Gastroesophageal sphincter (tissue), 4 donors: ENCODE measurements around the gene SH3RF2. TPM values are rescaled to one million over a fixed set of nuclear protein-coding genes. Genes with fewer than 3 reads are reported as not detected.

Experiments
- ATAC-seq: fragments of 150-250 bp; one replicate; pipeline ENCODE4 v1.9.1; 2016; ENCODE audit warnings: mild to moderate bottlenecking, moderate library complexity
- H3K27ac ChIP-seq, 4 donors: fragments of 200-600 bp; sonication (generic) in 3 of 4; 1 replicate in 3 of 4; 2 replicates in 1 of 4; pipeline ENCODE4 v1.5.1; 2016 to 2019
- H3K27me3 ChIP-seq: fragments of 200-600 bp; sonication (generic); one replicate; pipeline ENCODE4 v1.5.1; 2019
- H3K36me3 ChIP-seq, 2 donors: fragments of 200-600 bp; sonication (generic); one replicate each; pipeline ENCODE4 v1.5.1; 2019; ENCODE audit warnings: control low read depth in 1 of 2
- H3K4me1 ChIP-seq, 3 donors: fragments of 200-600 bp; sonication (generic); 1 replicate in 2 of 3; 2 replicates in 1 of 3; pipeline ENCODE4 v1.5.1; 2016 to 2019; ENCODE audit warnings: control low read depth in 2 of 3
- H3K4me3 ChIP-seq, 2 donors: fragments of 200-600 bp; sonication (generic); one replicate each; pipeline ENCODE4 v1.5.1; 2019; ENCODE audit warnings: mild to moderate bottlenecking in 1 of 2, moderate library complexity in 1 of 2
- H3K9me3 ChIP-seq, 3 donors: fragments of 200-600 bp; sonication (generic); one replicate each; pipeline ENCODE4 v1.5.1; 2017 to 2019; ENCODE audit warnings: control low read depth in 2 of 3
- CTCF ChIP-seq, 4 experiments: fragments of 200-600 bp in 2 of 4; fragments of 450-650 bp in 2 of 4; sonication (generic) in 1 of 4; IDR thresholded peaks; one replicate each; pipeline ENCODE4 v1.5.1; 2017 to 2019; ENCODE audit warnings: antibody characterized with exemption in 4 of 4, mild to moderate bottlenecking in 2 of 4, moderate library complexity in 2 of 4
- EP300 ChIP-seq: sonication (generic); formaldehyde crosslinking; IDR thresholded peaks from one replicate; pipeline ENCODE4 v1.6.1; 2017; ENCODE audit warnings: antibody characterized with exemption, mild to moderate bottlenecking
- POLR2A ChIP-seq, 2 donors: fragments of 450-650 bp; IDR thresholded peaks; one replicate each; pipeline ENCODE4 v1.6.1; 2017; ENCODE audit warnings: antibody characterized with exemption in 2 of 2, mild to moderate bottlenecking in 2 of 2, moderate library complexity in 1 of 2
- POLR2AphosphoS5 ChIP-seq: sonication (generic); formaldehyde crosslinking; IDR thresholded peaks from one replicate; pipeline ENCODE4 v1.6.1; 2017; ENCODE audit warnings: antibody characterized with exemption
- WGBS, 2 donors: methylation state at CpG; one replicate each; pipeline ENCODE4 v1.1.5; 2018; ENCODE audit warnings: low coverage in 1 of 2; 5-methylcytosine and 5-hydroxymethylcytosine counted together
- total RNA-seq, 4 donors: library from RNA; depleted of rRNA; stranded (reverse); fragments of >200 nt; gene quantifications; one replicate each; pipeline ENCODE4 v1.1.0, GENCODE V29; 2016

The SH3RF2 gene
- total RNA-seq, 4 donors from 2014 or later, result 0.27 to 5.2 (median 1.0) TPM

- H3K4me1 ChIP-seq, result no peaks in the 10 kb centered on the region
- whole genome bisulfite sequencing, 2 donors, result 91 to 100% methylated on average over 1 of the region's 1 CpG
- no peak for ATAC-seq
- H3K9me3 ChIP-seq, result no peaks in the 10 kb centered on the region
- no peak overlapping the region for H3K4me3 ChIP-seq
- no peak overlapping the region for H3K27ac ChIP-seq
- no peak for TF ChIP-seq POLR2AphosphoS5
- no peaks in the 10 kb centered on the region for H3K27me3 ChIP-seq
- no peaks in the 10 kb centered on the region for H3K36me3 ChIP-seq
These were observed 62.8 kb downstream of the SH3RF2 start for GRCh38 chr5:145999208-145999607.

GRCh38 chr5:146000072-146000471 is 63.7 kb downstream of the SH3RF2 start:
- no peak overlapping the region for H3K4me3 ChIP-seq
- 89 to 92% methylated on average over 6 to 9 of the region's 9 CpGs for WGBS, 2 donors
- no peaks in the 10 kb centered on the region for H3K36me3 ChIP-seq
- ATAC-seq, result no peak
- no peaks in the 10 kb centered on the region for H3K9me3 ChIP-seq
- no peak overlapping the region for H3K27ac ChIP-seq
- no peaks in the 10 kb centered on the region for H3K27me3 ChIP-seq
- TF ChIP-seq EP300, result no peak
- TF ChIP-seq POLR2AphosphoS5, result no peak
- no peak for TF ChIP-seq CTCF (IDR thresholded peaks at IDR 0.05)
- TF ChIP-seq POLR2A (IDR thresholded peaks at IDR 0.05), result no peak
- no peaks in the 10 kb centered on the region for H3K4me1 ChIP-seq

GRCh38 chr5:146001544-146002190 is 65.3 kb downstream of the SH3RF2 start:
- Histone ChIP-seq H3K36me3 (no peaks in the 10 kb centered on the region), H3K27me3 (no peaks in the 10 kb centered on the region), H3K27ac (no peak overlapping the region), H3K9me3 (no peaks in the 10 kb centered on the region), H3K4me3 (no peak overlapping the region), H3K4me1 (no peaks in the 10 kb centered on the region)
- 79 to 93% methylated on average over 2 to 5 of the region's 5 CpGs for WGBS, 2 donors
- no peak for TF ChIP-seq POLR2A (IDR thresholded peaks at IDR 0.05)
- TF ChIP-seq POLR2AphosphoS5, result no peak
- no peak for TF ChIP-seq CTCF (IDR thresholded peaks at IDR 0.05)
- TF ChIP-seq EP300, result no peak
- ATAC-seq, result no peak

- TF ChIP-seq EP300 (no peak), CTCF (IDR thresholded peaks at IDR 0.05) (no peak), POLR2AphosphoS5 (no peak), POLR2A (IDR thresholded peaks at IDR 0.05) (no peak)
- no peaks in the 10 kb centered on the region for H3K36me3 ChIP-seq
- H3K9me3 ChIP-seq, result no peaks in the 10 kb centered on the region
- WGBS, 2 donors, result 65 to 85% methylated on average over 2 to 5 of the region's 7 CpGs
- no peak overlapping the region for H3K27ac ChIP-seq
- no peak for ATAC-seq
- no peaks in the 10 kb centered on the region for H3K27me3 ChIP-seq
- no peaks in the 10 kb centered on the region for H3K4me1 ChIP-seq
- no peak overlapping the region for H3K4me3 ChIP-seq
These were observed 66.1 kb downstream of the SH3RF2 start for GRCh38 chr5:146002491-146002890.

GRCh38 chr5:146003852-146004251 is 67.5 kb downstream of the SH3RF2 start:
- Histone ChIP-seq H3K9me3 (no peaks in the 10 kb centered on the region), H3K4me3 (no peak overlapping the region), H3K4me1 (no peaks in the 10 kb centered on the region), H3K27ac (no peak overlapping the region), H3K27me3 (no peaks in the 10 kb centered on the region), H3K36me3 (no peaks in the 10 kb centered on the region)
- ATAC-seq, result no peak
- WGBS, 2 donors, result 74 to 81% methylated on average over 4 of the region's 4 CpGs
- TF ChIP-seq POLR2AphosphoS5 (no peak), CTCF (IDR thresholded peaks at IDR 0.05) (no peak), EP300 (no peak), POLR2A (IDR thresholded peaks at IDR 0.05) (no peak)
